Measurements from ENCODE around the gene ELAVL1. TPM values are rescaled to one million over a fixed set of nuclear protein-coding genes. Genes with fewer than 3 reads are reported as not detected.
A peak's percentile ranks its signal among the peaks of the same experiment; 100 is the strongest.

The ELAVL1 gene
- total and polyA plus RNA-seq, 2 of the 13 experiments (the other 11 are each of a cell fraction or from before 2014, with no cell fraction given) = 27.9 to 38.4 TPM

GRCh38 chr19:8001995-8002849 is 3.2 kb downstream of the ELAVL1 start (continued):
- TF ChIP-seq RAD21 (CRISPR knock-in tag; IDR thresholded peaks at IDR 0.05) = peak; percentile 39; the same call in 1 of the 2 replicates
- TF ChIP-seq RNF2 (conservative IDR thresholded peaks at IDR 0.05; ENCODE audit: low read depth) = no peak
- TF ChIP-seq, protein P1, sequence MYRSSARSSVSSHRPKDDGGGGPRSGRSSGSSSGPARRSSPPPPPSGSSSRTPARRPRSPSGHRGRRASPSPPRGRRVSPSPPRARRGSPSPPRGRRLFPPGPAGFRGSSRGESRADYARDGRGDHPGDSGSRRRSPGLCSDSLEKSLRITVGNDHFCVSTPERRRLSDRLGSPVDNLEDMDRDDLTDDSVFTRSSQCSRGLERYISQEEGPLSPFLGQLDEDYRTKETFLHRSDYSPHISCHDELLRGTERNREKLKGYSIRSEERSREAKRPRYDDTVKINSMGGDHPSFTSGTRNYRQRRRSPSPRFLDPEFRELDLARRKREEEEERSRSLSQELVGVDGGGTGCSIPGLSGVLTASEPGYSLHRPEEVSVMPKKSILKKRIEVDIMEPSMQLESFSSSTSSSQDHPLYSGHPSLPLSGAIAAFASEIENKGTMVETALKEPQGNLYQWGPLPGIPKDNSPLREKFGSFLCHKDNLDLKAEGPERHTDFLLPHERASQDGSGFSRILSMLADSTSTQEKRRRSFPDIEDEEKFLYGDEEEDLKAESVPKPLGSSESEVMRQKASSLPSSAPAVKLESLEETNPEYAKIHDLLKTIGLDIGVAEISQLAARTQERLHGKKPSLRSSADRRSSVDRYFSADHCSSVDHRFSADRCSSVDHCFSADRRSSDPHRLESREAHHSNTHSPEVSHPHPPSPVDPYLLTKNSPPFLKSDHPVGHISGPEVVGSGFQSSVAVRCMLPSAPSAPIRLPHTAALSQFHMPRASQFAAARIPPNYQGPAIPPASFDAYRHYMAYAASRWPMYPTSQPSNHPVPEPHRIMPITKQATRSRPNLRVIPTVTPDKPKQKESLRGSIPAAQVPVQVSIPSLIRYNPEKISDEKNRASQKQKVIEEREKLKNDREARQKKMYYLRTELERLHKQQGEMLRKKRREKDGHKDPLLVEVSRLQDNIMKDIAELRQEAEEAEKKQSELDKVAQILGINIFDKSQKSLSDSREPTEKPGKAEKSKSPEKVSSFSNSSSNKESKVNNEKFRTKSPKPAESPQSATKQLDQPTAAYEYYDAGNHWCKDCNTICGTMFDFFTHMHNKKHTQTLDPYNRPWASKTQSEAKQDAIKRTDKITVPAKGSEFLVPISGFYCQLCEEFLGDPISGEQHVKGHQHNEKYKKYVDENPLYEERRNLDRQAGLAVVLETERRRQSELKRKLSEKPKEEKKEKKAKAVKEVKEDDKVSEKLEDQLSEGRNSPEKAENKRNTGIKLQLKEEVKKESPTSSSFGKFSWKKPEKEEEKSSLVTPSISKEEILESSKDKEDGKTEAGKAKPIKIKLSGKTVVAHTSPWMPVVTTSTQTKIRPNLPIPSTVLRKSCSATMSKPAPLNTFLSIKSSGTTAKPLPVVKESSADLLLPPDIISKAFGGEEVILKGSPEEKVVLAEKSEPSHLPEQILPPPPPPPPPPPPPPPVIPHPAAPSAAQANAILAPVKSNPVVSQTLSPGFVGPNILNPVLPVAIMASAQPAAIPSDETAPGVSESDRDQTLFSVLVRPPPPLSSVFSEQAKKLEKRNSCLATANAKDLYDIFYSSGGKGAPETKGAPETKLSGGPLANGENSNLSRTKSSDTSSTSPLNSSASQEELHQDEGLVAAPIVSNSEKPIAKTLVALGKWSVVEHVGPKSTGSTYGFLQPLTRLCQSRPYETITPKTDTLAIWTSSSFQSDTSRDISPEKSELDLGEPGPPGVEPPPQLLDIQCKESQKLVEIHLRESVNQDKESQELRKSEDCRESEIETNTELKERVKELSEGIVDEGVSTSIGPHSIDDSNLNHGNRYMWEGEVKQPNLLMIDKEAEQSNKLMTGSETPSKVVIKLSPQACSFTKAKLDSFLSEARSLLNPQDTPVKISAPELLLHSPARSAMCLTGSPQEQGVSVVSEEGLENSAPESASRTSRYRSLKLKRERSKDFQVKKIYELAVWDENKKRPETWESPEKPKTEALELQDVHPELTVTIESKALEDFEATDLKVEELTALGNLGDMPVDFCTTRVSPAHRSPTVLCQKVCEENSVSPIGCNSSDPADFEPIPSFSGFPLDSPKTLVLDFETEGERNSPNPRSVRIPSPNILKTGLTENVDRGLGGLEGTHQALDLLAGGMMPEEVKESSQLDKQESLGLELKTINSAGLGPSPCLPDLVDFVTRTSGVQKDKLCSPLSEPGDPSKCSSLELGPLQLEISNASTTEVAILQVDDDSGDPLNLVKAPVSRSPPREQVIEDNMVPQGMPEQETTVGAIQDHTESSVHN (CRISPR knock-in tag; IDR thresholded peaks at IDR 0.05) = no peak
- no peak for TF ChIP-seq ZNF556 (CRISPR knock-in tag; IDR thresholded peaks at IDR 0.05; ENCODE audit: borderline replicate concordance)
- 0 out of 2 replicates have a peak, but pooled peaks have one; percentile 41 for TF ChIP-seq ZNF441 (CRISPR knock-in tag; IDR thresholded peaks at IDR 0.05; ENCODE audit: borderline replicate concordance)
